ENCODE data around the gene TRPM3.

Gene TRPM3

GRCh38 chr9:70609542-70610286 is 511.7 kb downstream of the TRPM3 start:
- DNase-seq (ENCODE audit: low spot score) = no peak

- DNase-seq (ENCODE audit: low spot score) = no peak
Observed at GRCh38 chr9:70609011-70609410, 512.4 kb downstream of the TRPM3 start.

GRCh38 chr9:70607926-70608325 is 513.5 kb downstream of the TRPM3 start:
- DNase-seq (ENCODE audit: low spot score) = peak; percentile 62

- DNase-seq (ENCODE audit: low spot score) = no peak
Observed at GRCh38 chr9:70607329-70607728, 514.1 kb downstream of the TRPM3 start.

GRCh38 chr9:70603020-70603411 is 518.4 kb downstream of the TRPM3 start:
- DNase-seq (ENCODE audit: low spot score) = no peak

GRCh38 chr9:70602321-70603019 is 519.0 kb downstream of the TRPM3 start:
- peak; percentile 88 for DNase-seq (ENCODE audit: low spot score)

- DNase-seq (ENCODE audit: low spot score) = peak; percentile 91
Observed at GRCh38 chr9:70601000-70601951, 520.1 kb downstream of the TRPM3 start.

- no peak for DNase-seq (ENCODE audit: low spot score)
Observed at GRCh38 chr9:70600506-70600905, 520.9 kb downstream of the TRPM3 start.

- DNase-seq (ENCODE audit: low spot score) = no peak
Observed at GRCh38 chr9:70597886-70598285, 523.5 kb downstream of the TRPM3 start.

- DNase-seq (ENCODE audit: low spot score) = no peak
Observed at GRCh38 chr9:70595211-70595610, 526.2 kb downstream of the TRPM3 start.

- no peak for DNase-seq (ENCODE audit: low spot score)
Observed at GRCh38 chr9:70594386-70594944, 527.0 kb downstream of the TRPM3 start.

GRCh38 chr9:70593241-70593640 is 528.2 kb downstream of the TRPM3 start:
- no peak for DNase-seq (ENCODE audit: low spot score)

GRCh38 chr9:70590315-70590677 is 531.1 kb downstream of the TRPM3 start:
- DNase-seq (ENCODE audit: low spot score) = no peak

GRCh38 chr9:70589571-70590314 is 531.7 kb downstream of the TRPM3 start:
- DNase-seq (ENCODE audit: low spot score) = no peak

GRCh38 chr9:70588999-70589398 is 532.4 kb downstream of the TRPM3 start:
- no peak for DNase-seq (ENCODE audit: low spot score)

GRCh38 chr9:70588381-70588780 is 533.0 kb downstream of the TRPM3 start:
- no peak for DNase-seq (ENCODE audit: low spot score)

GRCh38 chr9:70587201-70587600 is 534.2 kb downstream of the TRPM3 start:
- peak; percentile 43 for DNase-seq (ENCODE audit: low spot score)

GRCh38 chr9:70586476-70586875 is 534.9 kb downstream of the TRPM3 start:
- no peak for DNase-seq (ENCODE audit: low spot score)

- no peak for DNase-seq (ENCODE audit: low spot score)
Observed at GRCh38 chr9:70581955-70582350, 539.5 kb downstream of the TRPM3 start.

GRCh38 chr9:70581214-70581954 is 540.0 kb downstream of the TRPM3 start:
- no peak for DNase-seq (ENCODE audit: low spot score)

Measured in Ammon's horn (tissue), 1 donor.